COR-L47 (cell line): ENCODE results near the gene CLEC3A.
A peak's percentile ranks its signal among the peaks of the same experiment; 100 is the strongest.
"Not testable (repeated sequence)": the region's sequence is repeated elsewhere in the genome, so short reads cannot be mapped to it uniquely, and the experiment has no call there.

Source experiments
- DNase-seq: peaks from one replicate; lab custom pipeline; 2025; lab: John Stamatoyannopoulos, UW

The CLEC3A gene

GRCh38 chr16:78022347-78023060 is at the start of gene CLEC3A:
TSS of gene CLEC3A (plus strand) at chr16:78022548. CDS start at chr16:78022627, 79 bp downstream.
- no peak for DNase-seq

- DNase-seq = no peak
These were observed 47.5 kb upstream of the CLEC3A start for GRCh38 chr16:77974883-77975282.

GRCh38 chr16:77975942-77976341 is 46.4 kb upstream of the CLEC3A start:
- no peak for DNase-seq

GRCh38 chr16:77977339-77977738 is 45.0 kb upstream of the CLEC3A start:
- no peak for DNase-seq

DNA sequence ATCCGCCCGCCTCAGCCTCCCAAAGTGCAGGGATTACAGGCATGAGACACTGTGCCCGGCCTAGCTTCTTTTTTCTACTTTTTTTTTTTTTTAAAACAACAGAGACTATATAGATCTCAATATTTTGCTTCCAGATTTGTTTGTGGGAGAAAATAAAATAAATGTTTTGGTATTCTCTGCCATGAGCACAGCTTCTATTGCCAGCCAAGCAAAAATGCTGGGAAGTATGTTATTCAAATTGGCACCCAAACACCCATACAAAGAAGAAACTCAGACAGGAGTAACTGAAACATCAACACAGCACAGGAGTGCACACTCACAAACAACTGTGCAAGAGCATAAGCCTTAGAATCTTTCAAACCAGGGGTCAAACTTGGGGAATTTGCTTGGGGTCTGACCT is 37.2 kb upstream of the CLEC3A start:
- no peak for DNase-seq

DNA sequence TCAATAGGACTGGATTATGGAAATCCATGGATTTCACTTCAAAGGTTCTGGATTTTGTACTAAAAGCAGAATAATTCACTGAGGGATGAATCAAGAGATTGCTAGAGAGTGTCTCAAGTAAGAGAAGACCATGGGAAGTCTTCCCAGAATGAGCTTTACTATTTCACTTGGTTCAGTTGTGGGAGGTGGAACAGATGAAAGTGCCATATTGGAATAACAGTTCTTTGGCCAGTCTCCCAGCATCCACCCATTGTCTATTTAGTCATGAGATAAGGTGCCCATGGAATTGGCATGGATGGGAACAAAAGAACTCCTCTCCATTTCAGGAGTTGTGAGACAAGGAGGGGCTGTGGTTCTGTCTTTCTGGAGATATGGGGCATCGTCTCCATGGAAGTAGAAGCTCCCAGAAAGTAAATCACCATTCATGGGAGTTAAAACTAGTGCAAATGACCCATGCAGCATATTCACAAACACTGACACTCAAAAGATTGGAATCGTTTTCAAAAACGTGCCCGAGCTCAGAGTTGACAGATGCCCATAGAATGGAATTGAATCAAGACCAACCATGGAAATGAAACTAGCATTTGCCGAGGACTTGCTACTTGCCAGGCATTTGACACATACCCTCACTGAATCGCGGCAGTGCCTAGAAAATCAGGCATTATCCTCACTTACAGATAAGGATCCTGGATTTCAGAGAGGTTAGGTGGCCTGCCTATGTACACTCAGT is 36.2 kb upstream of the CLEC3A start:
- DNase-seq = no peak

DNA sequence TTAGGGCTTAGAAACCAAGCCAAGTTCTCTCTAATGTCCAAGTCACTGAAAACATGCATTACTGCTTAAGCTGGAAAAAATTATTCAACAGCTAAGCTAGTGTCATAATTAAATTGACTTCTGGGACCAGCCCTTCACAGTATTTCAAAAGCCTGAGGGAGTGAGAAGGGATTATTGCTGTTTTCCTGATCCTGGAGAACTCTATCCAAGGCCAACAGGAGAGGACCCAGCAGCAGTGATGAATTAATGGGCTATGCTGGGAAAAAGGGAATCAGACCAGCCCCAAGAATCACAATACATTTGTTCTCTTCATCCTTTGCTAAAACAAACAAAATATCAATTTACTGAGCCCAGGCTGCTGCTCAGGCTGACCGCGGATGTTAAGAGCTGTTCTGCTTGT is 34.5 kb upstream of the CLEC3A start:
- DNase-seq = no peak

GRCh38 chr16:77989846-77990245 is 32.5 kb upstream of the CLEC3A start:
- no peak for DNase-seq

DNA sequence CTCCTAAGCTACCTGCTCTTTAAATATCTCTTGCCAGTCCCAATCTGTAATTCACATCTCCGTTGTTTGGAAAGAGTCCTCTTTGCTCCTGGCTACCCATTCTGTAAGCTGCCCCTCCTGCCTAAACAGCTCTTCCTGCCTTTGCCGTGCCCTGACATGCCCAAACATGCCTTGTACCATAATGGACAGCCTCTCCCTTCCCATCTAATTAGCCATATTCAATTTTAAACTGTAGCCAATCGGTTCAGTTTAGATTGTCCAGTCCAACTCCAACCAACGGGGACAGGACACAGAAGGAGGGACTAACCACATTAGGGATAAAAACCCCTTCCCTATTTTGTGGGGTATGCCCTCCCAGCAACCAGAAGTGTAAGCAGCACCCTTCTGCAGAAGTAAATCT is 30.6 kb upstream of the CLEC3A start:
- DNase-seq = no peak

- DNase-seq = not testable (repeated sequence)
These were observed 30.0 kb upstream of the CLEC3A start for GRCh38 chr16:77992381-77992780.

DNA sequence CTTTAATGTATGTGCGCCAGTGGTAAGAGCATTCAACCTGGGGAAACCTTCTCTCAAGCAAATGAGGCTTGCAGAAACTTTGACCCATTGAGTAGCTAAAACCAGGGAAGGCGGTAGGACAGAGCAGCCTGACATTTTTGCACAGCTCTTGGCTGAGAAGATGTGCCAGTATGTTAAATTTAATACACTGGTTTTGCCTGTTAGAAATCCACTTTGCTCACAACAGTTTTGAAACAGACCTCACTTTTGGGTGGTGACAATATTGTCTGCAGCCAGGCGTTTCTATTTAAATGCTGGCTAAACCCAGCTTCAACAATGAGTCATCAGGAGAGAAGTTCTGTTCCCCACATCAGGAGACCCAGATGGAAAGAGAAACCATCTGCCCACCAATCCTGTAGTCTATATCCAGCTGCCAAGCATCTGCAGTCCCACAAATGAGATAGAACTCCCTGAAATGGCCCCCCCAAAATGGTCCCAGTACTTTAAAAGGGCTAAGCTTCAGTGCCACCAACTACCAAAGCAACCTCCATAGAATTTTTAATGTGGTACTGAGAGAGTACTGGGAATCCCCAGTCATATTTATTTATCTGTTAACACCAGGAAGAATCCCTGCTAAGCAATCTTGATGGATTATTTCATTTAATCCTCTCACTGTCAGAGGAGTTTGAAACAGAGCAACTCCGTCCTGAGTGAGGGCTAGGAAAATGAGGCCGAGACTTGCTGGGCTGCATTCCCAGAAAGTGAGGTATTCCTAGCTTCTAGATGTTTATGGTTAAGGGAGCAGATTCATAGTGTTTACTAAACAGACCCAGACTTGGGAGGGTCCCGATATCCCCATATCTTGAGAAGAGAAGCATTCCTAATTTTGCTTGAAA is 29.0 kb upstream of the CLEC3A start:
- no peak for DNase-seq

- no peak for DNase-seq
These were observed 26.4 kb upstream of the CLEC3A start for GRCh38 chr16:77995843-77996455.

DNA sequence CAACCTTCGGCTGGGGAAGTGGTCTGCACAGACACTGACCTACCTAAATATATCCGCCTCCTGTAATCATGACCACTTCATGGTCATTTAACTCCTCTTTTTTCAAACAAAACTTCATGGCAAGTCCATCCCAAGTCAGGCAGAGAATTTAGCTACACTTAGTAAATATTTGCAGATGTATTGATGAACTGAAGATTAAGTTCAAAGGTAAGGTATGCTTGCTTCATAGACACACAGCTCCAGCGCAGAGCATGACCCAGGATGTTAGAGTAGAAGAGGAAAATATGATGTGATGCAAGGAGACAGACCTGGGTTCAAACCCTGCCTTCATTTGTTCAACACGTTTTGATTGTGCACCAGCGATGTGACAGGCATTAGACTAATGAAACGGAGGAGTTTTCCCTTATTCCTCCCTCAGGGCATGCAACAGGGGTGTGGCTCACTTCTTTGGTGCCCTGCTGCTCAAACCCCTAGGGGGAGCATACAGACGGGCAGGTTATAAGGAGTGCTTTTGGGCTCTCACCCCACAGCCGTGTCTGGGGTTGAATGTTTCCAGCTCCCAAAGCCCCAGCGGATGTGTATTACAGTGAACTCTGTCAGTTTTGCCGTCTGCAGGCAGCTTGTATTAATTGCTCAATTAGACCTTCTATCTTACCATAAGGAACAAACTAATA is 23.9 kb upstream of the CLEC3A start:
- no peak for DNase-seq

GRCh38 chr16:78001451-78002025 is 20.8 kb upstream of the CLEC3A start:
- DNase-seq = no peak

- peak; percentile 94 for DNase-seq
These were observed 19.3 kb upstream of the CLEC3A start for GRCh38 chr16:78002915-78003538.

GRCh38 chr16:78004517-78004916 is 17.8 kb upstream of the CLEC3A start:
- DNase-seq = no peak

DNA sequence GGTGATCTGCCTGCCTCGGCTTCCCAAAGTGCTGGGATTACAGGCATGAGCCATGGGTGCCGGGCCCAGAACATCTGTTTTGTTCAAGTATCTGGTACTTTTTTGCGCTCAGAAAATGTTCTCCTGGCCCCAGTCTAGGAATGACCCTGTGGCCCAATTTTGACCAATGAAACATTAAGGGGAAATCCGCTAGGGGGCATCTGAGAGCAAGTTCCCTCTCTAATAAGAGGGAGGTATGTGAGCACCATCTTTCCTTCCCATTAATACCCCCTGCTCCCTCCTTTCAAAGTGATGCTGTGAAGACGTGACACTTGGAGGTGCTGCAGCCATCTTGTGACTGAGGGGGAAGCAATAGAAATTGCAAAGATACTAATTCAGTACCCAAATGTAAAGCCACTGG is 16.5 kb upstream of the CLEC3A start:
- DNase-seq = peak; percentile 42

DNA sequence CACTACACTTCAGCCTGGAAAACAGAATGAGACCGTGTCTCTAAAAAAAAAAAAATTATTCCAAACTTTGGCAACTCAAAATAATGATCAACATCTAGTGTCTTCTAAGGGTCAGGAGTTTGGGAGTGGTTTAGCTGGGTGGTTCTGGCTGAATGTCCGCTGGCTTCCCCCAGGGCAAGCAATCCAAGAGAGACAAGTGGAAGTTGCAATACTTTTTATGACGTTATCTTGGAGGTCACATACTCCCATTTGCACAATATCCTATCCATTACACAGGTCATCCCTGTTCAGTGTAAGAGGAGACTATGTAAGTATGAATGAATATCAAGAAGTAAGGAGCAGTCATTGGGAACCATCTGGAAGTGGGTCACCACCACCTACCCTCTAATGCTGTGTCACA is 15.2 kb upstream of the CLEC3A start:
- DNase-seq = no peak

- DNase-seq = no peak
These were observed 1.8 kb downstream of the CLEC3A start for GRCh38 chr16:78024159-78024558.

- peak; percentile 17 for DNase-seq
These were observed 3.3 kb downstream of the CLEC3A start for GRCh38 chr16:78025631-78026030.

GRCh38 chr16:78028018-78028417 is 5.7 kb downstream of the CLEC3A start:
- no peak for DNase-seq
